ENCODE results near the gene SLC6A3.

Gene SLC6A3

DNA sequence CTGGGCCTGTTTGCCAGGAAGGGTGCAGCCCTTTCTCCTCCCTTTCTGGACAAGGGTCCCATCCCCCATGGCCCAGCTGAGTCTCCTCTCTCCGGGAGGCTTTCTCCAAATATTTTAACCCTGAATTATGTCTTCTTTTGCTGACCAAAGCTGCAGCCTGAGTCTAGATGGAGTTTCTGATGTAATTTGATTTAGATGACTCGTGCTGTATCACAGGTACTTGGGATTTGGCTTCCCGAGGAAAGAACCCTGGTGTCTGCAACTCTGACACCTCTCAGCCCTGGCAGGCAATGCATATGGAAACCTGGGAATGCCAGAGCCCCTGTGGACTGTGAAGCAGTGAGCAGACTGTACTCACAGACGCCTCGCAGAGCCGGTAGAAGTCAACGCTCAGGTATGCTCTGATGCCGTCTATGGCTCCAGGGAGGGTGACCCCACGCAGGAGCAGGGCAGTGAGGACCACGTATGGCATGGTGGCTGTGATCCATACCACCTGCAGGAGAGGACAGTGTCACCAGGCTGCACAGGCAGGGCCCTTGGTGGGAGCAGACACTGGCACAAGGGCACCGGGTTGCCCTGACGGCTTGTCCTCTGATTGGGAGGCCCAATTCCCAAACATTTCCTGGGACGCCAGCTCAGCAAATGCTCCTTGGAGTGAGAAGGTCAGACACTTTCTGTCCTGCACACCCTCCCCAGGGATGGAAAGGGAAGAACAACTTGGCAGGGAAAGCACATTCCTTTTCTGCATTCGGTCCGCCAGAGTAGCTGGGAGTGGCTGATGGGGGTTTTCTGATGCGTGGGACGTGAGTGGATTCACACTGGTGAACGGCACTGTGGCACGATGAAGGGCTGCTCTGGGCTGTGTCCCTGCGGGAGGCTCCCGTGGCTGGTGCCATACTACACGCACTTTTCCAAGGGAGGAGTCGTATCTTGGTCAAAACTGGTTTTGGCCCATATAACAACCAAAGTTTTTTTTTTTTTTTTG is 24.7 kb downstream of the SLC6A3 start:
- Histone ChIP-seq H4K20me1 (ENCODE audit: insufficient read depth, low read length, poor library complexity, severe bottlenecking) (no peaks in the 10 kb centered on the region), H3K27me3 (ENCODE audit: insufficient read depth, low read length, poor library complexity, severe bottlenecking) (no peaks in the 10 kb centered on the region), H3K9me2 (replicated peaks; ENCODE audit: low read depth, low read length) (no peaks in the 10 kb centered on the region), H3K4me3 (ENCODE audit: low read length, poor library complexity, severe bottlenecking) (no peak overlapping the region), H3K36me3 (ENCODE audit: insufficient read depth, low read length) (no peaks in the 10 kb centered on the region), H3K4me1 (ENCODE audit: insufficient read depth, low read length, poor library complexity, severe bottlenecking) (no peaks in the 10 kb centered on the region), H3F3A (ENCODE audit: low read depth) (no peaks in the 10 kb centered on the region), H3K4me2 (ENCODE audit: low read depth, low read length, poor library complexity, severe bottlenecking) (no peak overlapping the region), H3K9ac (ENCODE audit: low read depth, low read length, poor library complexity, severe bottlenecking) (no peak overlapping the region), H3K9me3 (ENCODE audit: insufficient read depth, low read depth, low read length) (peaks cover 6% of the 10 kb centered on the region; the same call in 1 of the 2 replicates), H3K79me2 (ENCODE audit: insufficient read depth, low read length) (no peaks in the 10 kb centered on the region), H2AFZ (ENCODE audit: low read length) (no peak overlapping the region)
- no peak for TF ChIP-seq EZH2phosphoT487 (IDR thresholded peaks at IDR 0.05; ENCODE audit: borderline replicate concordance)
- TF ChIP-seq, protein P1, sequence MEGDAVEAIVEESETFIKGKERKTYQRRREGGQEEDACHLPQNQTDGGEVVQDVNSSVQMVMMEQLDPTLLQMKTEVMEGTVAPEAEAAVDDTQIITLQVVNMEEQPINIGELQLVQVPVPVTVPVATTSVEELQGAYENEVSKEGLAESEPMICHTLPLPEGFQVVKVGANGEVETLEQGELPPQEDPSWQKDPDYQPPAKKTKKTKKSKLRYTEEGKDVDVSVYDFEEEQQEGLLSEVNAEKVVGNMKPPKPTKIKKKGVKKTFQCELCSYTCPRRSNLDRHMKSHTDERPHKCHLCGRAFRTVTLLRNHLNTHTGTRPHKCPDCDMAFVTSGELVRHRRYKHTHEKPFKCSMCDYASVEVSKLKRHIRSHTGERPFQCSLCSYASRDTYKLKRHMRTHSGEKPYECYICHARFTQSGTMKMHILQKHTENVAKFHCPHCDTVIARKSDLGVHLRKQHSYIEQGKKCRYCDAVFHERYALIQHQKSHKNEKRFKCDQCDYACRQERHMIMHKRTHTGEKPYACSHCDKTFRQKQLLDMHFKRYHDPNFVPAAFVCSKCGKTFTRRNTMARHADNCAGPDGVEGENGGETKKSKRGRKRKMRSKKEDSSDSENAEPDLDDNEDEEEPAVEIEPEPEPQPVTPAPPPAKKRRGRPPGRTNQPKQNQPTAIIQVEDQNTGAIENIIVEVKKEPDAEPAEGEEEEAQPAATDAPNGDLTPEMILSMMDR (conservative IDR thresholded peaks at IDR 0.05; ENCODE audit: low read length): no peak

DNA sequence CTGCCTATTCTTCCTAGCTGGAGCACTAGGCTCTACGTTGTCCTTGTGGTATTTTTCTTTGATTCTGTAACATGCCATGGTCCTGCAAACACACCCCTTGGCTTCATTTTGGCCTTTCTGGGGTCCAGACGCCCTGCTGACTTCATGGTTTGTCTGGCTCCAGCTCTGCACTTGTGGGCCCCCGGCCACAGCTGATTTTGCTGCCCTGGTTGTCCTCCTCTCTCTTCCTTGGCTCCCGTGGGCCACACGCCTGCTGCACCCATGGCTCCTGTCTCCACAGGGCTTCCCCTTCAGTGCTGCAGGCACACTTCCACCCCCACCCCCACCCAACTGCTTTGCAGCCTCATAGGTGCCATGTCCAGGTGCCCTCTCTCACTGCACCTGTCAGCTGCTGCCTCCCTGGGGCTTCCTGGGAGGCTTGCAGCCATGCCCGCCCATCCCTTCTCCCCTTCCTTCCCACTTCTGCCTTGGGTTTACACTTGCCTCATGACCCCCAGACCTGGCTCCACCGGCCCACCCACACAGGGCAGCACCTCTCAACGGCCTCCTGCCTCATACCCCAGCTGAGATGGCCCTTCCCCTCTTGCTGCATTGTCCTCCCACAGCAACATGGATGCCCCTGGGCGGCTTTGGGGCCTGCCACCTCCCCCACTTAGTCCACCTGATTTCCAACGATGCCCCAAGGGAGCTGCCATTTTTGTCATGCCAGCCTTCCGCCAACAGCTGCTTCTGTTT is 25.6 kb downstream of the SLC6A3 start:
- Histone ChIP-seq H3F3A (ENCODE audit: low read depth) (no peaks in the 10 kb centered on the region), H4K20me1 (ENCODE audit: insufficient read depth, low read length, poor library complexity, severe bottlenecking) (no peaks in the 10 kb centered on the region), H3K9me3 (ENCODE audit: insufficient read depth, low read depth, low read length) (peaks cover 6% of the 10 kb centered on the region; the same call in 1 of the 2 replicates), H2AFZ (ENCODE audit: low read length) (no peak overlapping the region), H3K9me2 (replicated peaks; ENCODE audit: low read depth, low read length) (no peaks in the 10 kb centered on the region), H3K36me3 (ENCODE audit: insufficient read depth, low read length) (no peaks in the 10 kb centered on the region), H3K4me3 (ENCODE audit: low read length, poor library complexity, severe bottlenecking) (no peak overlapping the region), H3K4me2 (ENCODE audit: low read depth, low read length, poor library complexity, severe bottlenecking) (no peak overlapping the region), H3K4me1 (ENCODE audit: insufficient read depth, low read length, poor library complexity, severe bottlenecking) (no peaks in the 10 kb centered on the region), H3K79me2 (ENCODE audit: insufficient read depth, low read length) (no peaks in the 10 kb centered on the region), H3K27me3 (ENCODE audit: insufficient read depth, low read length, poor library complexity, severe bottlenecking) (no peaks in the 10 kb centered on the region), H3K9ac (ENCODE audit: low read depth, low read length, poor library complexity, severe bottlenecking) (no peak overlapping the region)
- TF ChIP-seq, protein P1 (conservative IDR thresholded peaks at IDR 0.05; ENCODE audit: low read length): no peak
- no peak for TF ChIP-seq EZH2phosphoT487 (IDR thresholded peaks at IDR 0.05; ENCODE audit: borderline replicate concordance)

- Histone ChIP-seq H2AFZ (ENCODE audit: low read length) (no peak overlapping the region), H3K79me2 (ENCODE audit: insufficient read depth, low read length) (no peaks in the 10 kb centered on the region), H3F3A (ENCODE audit: low read depth) (no peaks in the 10 kb centered on the region), H3K4me3 (ENCODE audit: low read length, poor library complexity, severe bottlenecking) (no peak overlapping the region), H3K36me3 (ENCODE audit: insufficient read depth, low read length) (no peaks in the 10 kb centered on the region), H3K9ac (ENCODE audit: low read depth, low read length, poor library complexity, severe bottlenecking) (no peak overlapping the region), H3K9me2 (replicated peaks; ENCODE audit: low read depth, low read length) (no peaks in the 10 kb centered on the region), H3K9me3 (ENCODE audit: insufficient read depth, low read depth, low read length) (peaks cover 6% of the 10 kb centered on the region; the same call in 1 of the 2 replicates), H3K27me3 (ENCODE audit: insufficient read depth, low read length, poor library complexity, severe bottlenecking) (no peaks in the 10 kb centered on the region), H3K4me2 (ENCODE audit: low read depth, low read length, poor library complexity, severe bottlenecking) (no peak overlapping the region), H4K20me1 (ENCODE audit: insufficient read depth, low read length, poor library complexity, severe bottlenecking) (no peaks in the 10 kb centered on the region), H3K4me1 (ENCODE audit: insufficient read depth, low read length, poor library complexity, severe bottlenecking) (no peaks in the 10 kb centered on the region)
- no peak for TF ChIP-seq EZH2phosphoT487 (IDR thresholded peaks at IDR 0.05; ENCODE audit: borderline replicate concordance)
- TF ChIP-seq, protein P1 (conservative IDR thresholded peaks at IDR 0.05; ENCODE audit: low read length): no peak
These were observed 26.3 kb downstream of the SLC6A3 start for GRCh38 chr5:1418921-1419280.
